ENCODE data around the gene FGF1.

Gene FGF1

DNA sequence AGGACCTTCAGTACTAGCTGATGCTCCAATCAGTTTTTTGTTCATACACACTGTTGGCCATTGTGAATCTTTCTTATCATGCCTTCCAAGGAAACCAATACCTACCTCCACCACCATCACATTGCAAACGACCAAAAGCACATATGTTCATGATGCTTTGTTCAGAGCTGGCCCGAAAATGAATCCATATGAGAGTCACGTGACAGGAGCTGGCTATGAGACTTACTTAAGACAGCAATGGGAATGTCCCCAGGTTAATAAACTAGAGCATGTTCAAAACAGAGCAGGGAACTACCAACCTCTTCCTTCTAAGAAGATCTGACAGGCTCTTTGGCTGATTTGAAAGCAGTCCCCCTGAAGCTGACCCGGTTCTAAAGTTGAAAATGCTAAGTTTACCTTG lies 93.5 kb downstream of the FGF1 start:
- TF ChIP-seq L3MBTL2 (conservative IDR thresholded peaks at IDR 0.05) (no peak), ELF4 (IDR thresholded peaks at IDR 0.05) (no peak), FOXK2 (IDR thresholded peaks at IDR 0.05) (no peak), NFRKB (IDR thresholded peaks at IDR 0.05) (no peak), FOXM1 (IDR thresholded peaks at IDR 0.05; ENCODE audit: borderline replicate concordance) (no peak), FOXA1 (IDR thresholded peaks at IDR 0.05) (no peak), BHLHE40 (IDR thresholded peaks at IDR 0.05; ENCODE audit: borderline replicate concordance) (no peak), TARDBP (IDR thresholded peaks at IDR 0.05) (no peak), HDGF (IDR thresholded peaks at IDR 0.05; ENCODE audit: borderline replicate concordance) (no peak)
- TF ChIP-seq, protein P1, sequence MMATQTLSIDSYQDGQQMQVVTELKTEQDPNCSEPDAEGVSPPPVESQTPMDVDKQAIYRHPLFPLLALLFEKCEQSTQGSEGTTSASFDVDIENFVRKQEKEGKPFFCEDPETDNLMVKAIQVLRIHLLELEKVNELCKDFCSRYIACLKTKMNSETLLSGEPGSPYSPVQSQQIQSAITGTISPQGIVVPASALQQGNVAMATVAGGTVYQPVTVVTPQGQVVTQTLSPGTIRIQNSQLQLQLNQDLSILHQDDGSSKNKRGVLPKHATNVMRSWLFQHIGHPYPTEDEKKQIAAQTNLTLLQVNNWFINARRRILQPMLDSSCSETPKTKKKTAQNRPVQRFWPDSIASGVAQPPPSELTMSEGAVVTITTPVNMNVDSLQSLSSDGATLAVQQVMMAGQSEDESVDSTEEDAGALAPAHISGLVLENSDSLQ (IDR thresholded peaks at IDR 0.05): no peak
- no peak for DNase-seq (ENCODE audit: extremely low spot score)
- ChIA-PET POLR2A (no interaction called here), CTCF (interaction anchor here (0.6 kb wide), 1 partner anchor 63 kb away, joined by 3 read pairs; no protein-coding TSS in a partner anchor)

DNA sequence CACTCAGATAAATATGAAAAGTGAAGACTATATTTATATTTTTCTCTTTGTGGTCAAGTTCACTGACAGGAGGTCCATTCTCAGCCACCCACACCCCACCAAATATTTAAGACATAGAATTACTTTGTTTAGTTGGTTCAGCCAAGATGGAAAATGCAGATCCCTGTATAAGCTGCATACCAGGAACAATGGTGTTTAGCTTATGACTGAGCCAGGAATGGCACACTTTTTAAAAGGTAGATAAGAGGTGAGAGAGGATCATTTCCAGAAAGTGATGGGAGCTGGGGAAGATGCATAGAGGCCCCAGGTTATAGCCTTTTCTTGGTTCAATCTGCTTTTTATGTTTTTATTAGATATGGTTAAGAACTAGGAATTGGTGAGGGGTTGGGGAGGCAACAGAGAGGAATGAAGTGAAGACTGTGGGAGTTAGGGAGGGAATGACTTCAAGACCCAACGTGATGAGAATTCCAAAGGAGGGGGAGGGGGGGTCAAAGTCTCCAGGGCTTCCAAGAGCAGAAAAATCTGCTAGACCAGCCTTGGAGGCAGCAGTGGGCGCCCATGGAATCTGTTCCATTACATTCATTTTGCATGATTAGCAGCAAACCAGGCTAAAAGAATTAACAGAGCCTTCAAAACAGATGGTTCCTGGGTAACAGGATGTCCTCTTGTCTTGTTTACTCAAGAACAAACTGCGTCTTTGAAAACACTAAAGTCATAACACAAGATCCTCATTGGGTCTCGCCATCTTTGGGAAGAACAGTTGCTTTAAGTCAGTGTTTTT lies 95.2 kb downstream of the FGF1 start:
- ChIA-PET CTCF (interaction anchor here (1.2 kb wide), 1 partner anchor 20 kb away, joined by 4 read pairs; no protein-coding TSS in a partner anchor), POLR2A (no interaction called here)
- DNase-seq (ENCODE audit: extremely low spot score): no peak
- no peak for TF ChIP-seq ELF4 (IDR thresholded peaks at IDR 0.05)
- no peak for TF ChIP-seq BHLHE40 (IDR thresholded peaks at IDR 0.05; ENCODE audit: borderline replicate concordance)
- TF ChIP-seq L3MBTL2 (conservative IDR thresholded peaks at IDR 0.05): no peak
- no peak for TF ChIP-seq CTBP1 (IDR thresholded peaks at IDR 0.05; ENCODE audit: borderline replicate concordance)
- no peak for TF ChIP-seq FOXA1 (IDR thresholded peaks at IDR 0.05)
- no peak for TF ChIP-seq HDGF (IDR thresholded peaks at IDR 0.05; ENCODE audit: borderline replicate concordance)

DNA sequence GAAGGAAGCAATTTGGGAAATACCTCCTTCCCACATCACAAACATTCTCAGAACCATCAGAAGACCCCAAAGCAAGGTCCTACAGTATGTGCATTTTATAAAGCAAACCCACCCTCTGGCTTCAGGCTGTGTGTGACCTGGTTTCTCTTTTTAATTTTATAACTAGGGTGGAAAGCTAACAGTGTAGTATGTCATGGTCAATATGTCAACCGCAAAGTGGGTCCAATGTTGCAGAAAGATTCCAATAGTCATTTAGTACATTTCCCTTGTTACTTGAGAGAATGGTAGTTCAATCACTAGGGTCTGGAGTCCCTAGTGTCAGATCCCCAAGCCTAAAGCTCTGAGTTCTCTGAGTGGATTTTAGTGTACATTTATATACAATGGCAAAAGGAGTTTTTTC lies 96.2 kb downstream of the FGF1 start:
- ChIA-PET CTCF (interaction anchor here (1.2 kb wide), 2 partner anchors 10 to 21 kb away, joined by 4 read pairs; no protein-coding TSS in a partner anchor), POLR2A (no interaction called here)
- TF ChIP-seq NFRKB (IDR thresholded peaks at IDR 0.05): no peak
- TF ChIP-seq FOXK2 (IDR thresholded peaks at IDR 0.05): no peak
- TF ChIP-seq, protein P1 (IDR thresholded peaks at IDR 0.05): no peak
- TF ChIP-seq SUZ12 (IDR thresholded peaks at IDR 0.05): no peak
- TF ChIP-seq FOXA1 (IDR thresholded peaks at IDR 0.05): no peak
- no peak for TF ChIP-seq FOXM1 (IDR thresholded peaks at IDR 0.05; ENCODE audit: borderline replicate concordance)
- no peak for TF ChIP-seq L3MBTL2 (conservative IDR thresholded peaks at IDR 0.05)
- no peak for TF ChIP-seq TARDBP (IDR thresholded peaks at IDR 0.05)
- TF ChIP-seq BHLHE40 (IDR thresholded peaks at IDR 0.05; ENCODE audit: borderline replicate concordance): no peak
- no peak for TF ChIP-seq ZNF384 (IDR thresholded peaks at IDR 0.05)
- no peak for TF ChIP-seq HDGF (IDR thresholded peaks at IDR 0.05; ENCODE audit: borderline replicate concordance)
- TF ChIP-seq ELF4 (IDR thresholded peaks at IDR 0.05): no peak
- no peak for TF ChIP-seq LEF1 (IDR thresholded peaks at IDR 0.05; ENCODE audit: borderline replicate concordance)
- TF ChIP-seq SP1 (IDR thresholded peaks at IDR 0.05): no peak
- TF ChIP-seq ARNT (IDR thresholded peaks at IDR 0.05): no peak
- TF ChIP-seq CTBP1 (IDR thresholded peaks at IDR 0.05; ENCODE audit: borderline replicate concordance): no peak
- no peak for DNase-seq (ENCODE audit: extremely low spot score)

DNA sequence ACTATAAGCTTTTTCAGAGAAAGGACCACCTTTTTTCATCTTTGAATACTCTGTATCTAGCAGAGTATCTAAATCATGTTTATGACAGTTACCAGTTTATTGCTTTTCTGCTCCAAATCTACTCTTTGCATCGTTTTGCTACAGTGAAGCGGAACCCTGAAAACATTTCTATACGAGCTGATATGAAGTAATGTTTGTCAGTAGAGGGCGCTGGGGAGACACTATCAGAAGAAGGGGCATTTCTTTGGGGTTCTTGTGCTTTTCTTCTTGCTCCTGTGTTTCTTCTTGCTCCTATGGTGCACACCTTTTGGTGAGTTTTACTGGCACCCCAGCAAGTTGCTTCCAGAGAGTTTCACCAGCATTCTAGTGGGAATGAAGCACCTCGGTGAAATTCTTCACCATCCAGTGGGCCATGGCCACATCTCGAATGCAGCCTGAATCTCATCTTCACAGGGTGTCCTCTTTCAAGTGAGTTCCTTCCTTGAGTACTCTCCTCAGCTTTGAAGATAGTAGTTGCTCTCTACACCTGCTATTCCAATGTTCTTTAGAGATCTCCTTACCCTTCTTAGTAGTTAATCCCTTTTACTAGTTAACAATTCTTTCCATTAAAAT lies 98.4 kb downstream of the FGF1 start:
- ChIA-PET POLR2A (no interaction called here), CTCF (interaction anchor here (0.7 to 1.8 kb wide), 9 partner anchors 9 to 328 kb away, joined by 3 to 6 read pairs (median 4); no protein-coding TSS in a partner anchor)
- no peak for TF ChIP-seq LEF1 (IDR thresholded peaks at IDR 0.05; ENCODE audit: borderline replicate concordance)
- TF ChIP-seq ELF4 (IDR thresholded peaks at IDR 0.05): no peak
- no peak for TF ChIP-seq FOXM1 (IDR thresholded peaks at IDR 0.05; ENCODE audit: borderline replicate concordance)
- TF ChIP-seq TARDBP (IDR thresholded peaks at IDR 0.05): no peak
- no peak for TF ChIP-seq L3MBTL2 (conservative IDR thresholded peaks at IDR 0.05)
- no peak for TF ChIP-seq ARNT (IDR thresholded peaks at IDR 0.05)
- no peak for TF ChIP-seq HDGF (IDR thresholded peaks at IDR 0.05; ENCODE audit: borderline replicate concordance)
- TF ChIP-seq FOXA1 (IDR thresholded peaks at IDR 0.05): no peak
- DNase-seq (ENCODE audit: extremely low spot score): peak; percentile 39

DNA sequence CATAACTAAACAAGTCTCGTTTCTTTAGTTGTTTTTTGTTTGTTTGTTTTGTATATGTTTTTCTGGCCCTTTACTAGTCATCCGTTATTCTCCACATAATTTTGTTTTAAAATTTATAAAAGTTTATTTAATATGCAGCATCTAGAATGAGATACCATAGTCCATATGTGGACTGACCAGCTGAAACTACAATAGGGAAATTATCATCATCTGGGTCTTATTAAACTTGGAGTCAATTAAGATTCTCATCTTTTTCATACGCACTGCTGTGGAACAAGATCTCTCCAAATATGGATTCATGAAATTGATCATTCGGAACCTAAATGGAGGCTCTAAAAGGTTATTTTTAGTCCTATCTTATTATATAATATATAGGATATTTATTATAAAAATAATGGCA lies 99.3 kb downstream of the FGF1 start:
- POLR2A ChIA-PET: no interaction called here
- CTCF ChIA-PET: interaction anchor here (0.5 to 1.8 kb wide), 8 partner anchors 8 to 408 kb away, joined by 3 to 6 read pairs (median 4); no protein-coding TSS in a partner anchor
- DNase-seq (ENCODE audit: extremely low spot score): no peak
- TF ChIP-seq SP1 (IDR thresholded peaks at IDR 0.05) (no peak), L3MBTL2 (conservative IDR thresholded peaks at IDR 0.05) (no peak), FOXM1 (IDR thresholded peaks at IDR 0.05; ENCODE audit: borderline replicate concordance) (no peak), NFRKB (IDR thresholded peaks at IDR 0.05) (no peak), HDGF (IDR thresholded peaks at IDR 0.05; ENCODE audit: borderline replicate concordance) (no peak), ELF4 (IDR thresholded peaks at IDR 0.05) (no peak), ZNF384 (IDR thresholded peaks at IDR 0.05) (no peak), CTBP1 (IDR thresholded peaks at IDR 0.05; ENCODE audit: borderline replicate concordance) (no peak), LEF1 (IDR thresholded peaks at IDR 0.05; ENCODE audit: borderline replicate concordance) (no peak), FOXA1 (IDR thresholded peaks at IDR 0.05) (no peak), FOXK2 (IDR thresholded peaks at IDR 0.05) (no peak), BHLHE40 (IDR thresholded peaks at IDR 0.05; ENCODE audit: borderline replicate concordance) (no peak), ARNT (IDR thresholded peaks at IDR 0.05) (no peak), SUZ12 (IDR thresholded peaks at IDR 0.05) (no peak), TARDBP (IDR thresholded peaks at IDR 0.05) (no peak)
- TF ChIP-seq, protein P1 (IDR thresholded peaks at IDR 0.05): no peak
